Stimulated activated CD8-positive, alpha-beta memory T cell treated with anti-CD3 and anti-CD28 coated beads, Interleukin-15, amount 100 ng/mL, for 1 hour (primary cell): ENCODE measurements around the gene DNAH9.
"Not testable (repeated sequence)": the region's sequence is repeated elsewhere in the genome, so short reads cannot be mapped to it uniquely, and the experiment has no call there.

ENCODE experiments used
- DNase-seq: peaks from one replicate; pipeline ENCODE4 v3.0.0-alpha.2; 2020; ENCODE audit warnings: low read depth

DNAH9 gene

DNA sequence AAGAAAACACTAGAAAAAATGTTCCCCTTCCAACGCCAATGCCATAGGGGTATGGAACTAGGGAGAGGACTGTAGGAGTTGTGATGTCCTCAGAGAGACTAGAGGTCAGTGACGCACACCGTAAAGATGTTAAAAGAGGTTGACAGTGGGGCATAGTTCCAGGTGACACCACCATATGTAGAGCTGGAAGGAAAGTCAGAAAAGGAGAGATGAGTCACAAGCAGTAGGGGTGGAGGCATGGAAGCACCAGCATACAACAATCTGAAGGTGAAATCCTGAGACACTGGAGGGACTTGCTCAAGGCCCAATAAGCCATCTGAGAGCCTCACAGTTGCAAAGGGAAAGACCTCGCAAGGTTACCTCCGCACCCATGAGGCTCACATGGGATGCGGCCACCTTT is 323.0 kb downstream of the DNAH9 start:
- no peak for DNase-seq

DNA sequence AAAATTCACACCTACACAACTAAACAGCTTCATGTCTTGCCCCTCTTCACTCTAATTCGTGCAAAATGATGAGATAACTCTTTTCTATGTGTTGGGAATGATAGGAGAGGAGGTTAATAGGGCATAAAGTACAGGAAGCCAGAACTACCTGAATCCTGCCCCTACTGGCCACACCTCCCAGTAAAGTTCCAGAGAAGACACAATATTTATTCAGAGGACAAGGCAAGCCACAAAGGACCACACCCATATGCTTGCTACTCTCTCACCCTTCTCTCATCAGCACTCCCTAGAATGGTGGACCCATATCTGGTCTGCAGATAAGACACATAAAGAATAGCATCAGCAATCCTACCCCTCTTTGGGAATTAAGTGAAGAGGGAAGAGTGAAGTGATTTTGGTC is 324.4 kb downstream of the DNAH9 start:
- no peak for DNase-seq

DNA sequence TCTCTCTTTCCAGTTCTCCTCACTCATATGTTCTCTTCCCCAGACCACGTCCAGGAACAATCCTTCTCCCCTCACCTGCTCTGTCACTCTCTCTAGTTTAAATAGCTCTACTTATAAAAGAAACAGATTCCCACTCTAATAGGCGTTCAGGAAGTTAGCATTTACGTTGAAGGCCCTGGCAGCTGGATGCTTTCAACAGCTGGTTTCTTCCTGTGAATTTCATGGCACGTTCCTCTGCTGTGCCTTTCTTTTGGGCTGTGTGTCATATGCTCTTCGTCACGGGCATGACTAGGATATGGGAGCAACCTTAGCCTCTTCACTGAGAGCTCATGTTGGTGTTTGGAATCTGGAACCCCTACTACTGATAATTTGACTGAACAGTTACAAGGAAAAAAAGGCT is 325.8 kb downstream of the DNAH9 start:
- DNase-seq = no peak

DNA sequence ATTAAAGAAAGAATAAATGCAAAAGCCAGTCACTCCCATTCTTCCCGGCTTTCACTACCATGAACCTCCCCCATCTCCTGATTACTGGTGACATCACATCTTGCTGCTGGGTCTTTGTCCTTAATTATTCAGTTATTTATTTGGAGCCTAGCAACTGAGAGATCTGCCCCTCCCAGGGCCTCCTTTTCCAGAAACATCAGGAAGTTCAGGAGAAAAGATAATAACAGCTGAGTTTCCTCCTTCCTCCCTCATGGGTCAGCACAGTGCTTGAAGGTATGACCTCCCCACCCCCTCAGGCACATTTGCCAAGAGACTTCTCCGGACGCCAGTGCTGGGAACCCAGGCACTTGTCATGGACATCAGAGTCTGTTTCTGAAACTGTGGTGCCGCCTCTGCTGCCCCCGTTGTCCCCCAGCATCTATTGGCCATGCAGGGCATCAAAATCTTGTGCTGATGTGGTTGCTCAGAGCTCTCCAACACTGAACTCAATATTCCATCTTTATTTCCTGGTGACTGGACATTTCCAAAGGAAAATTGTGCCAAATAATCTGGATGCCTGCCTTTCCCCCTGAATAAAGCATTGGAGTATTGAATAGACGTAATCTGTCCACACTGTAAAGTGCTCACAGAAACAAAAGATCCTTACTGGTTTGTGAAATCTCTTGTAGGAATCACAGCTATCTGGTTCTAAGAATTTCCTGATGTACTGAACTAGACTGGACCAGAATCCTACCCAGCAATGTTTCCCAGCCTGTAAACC is 327.2 kb downstream of the DNAH9 start:
- DNase-seq = no peak

DNA sequence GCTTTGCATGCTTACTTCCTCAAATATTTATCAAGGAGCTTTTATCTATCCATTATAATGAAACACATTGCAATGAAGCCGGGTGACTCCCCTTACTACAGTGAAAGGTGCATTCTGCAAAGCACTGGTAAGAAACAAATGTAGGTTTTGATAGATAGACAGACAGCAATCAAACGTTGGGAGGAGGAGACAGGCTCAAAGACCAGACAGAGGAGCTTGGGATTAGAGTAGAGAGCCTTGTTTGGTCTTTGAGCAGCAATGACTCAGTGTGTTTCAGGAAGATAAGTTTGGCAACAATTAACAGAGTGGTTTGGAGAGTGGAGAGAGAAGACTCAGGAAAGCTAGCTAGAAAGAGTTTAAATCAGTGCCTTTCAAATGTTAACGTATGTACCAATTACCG is 330.2 kb downstream of the DNAH9 start:
- DNase-seq = no peak

DNA sequence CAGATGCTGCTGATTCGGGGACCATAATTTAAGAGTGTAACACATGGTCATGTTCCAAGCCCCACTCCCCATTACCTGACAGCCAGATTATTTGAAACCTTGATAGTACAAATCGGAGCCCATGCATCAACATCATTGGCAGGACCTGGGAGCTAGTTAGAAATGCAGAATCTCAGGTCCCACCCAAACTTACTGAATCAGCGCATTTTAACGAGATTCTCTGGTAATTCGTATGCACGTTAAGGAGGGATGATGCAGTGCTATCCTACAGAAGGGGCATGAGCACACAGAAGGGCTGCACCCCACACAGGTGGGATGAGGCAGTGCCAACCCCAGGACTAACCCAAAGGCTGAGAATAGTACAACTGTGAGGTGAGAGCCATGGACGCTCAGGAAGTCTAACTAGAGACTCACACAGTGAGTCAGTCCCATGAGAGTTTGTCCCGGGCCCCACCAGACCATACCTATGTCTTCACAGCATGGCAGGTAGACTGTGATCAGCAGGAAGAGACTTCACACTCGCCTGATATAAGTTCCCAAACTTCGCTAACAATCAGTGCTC is 334.1 kb downstream of the DNAH9 start:
- no peak for DNase-seq

DNA sequence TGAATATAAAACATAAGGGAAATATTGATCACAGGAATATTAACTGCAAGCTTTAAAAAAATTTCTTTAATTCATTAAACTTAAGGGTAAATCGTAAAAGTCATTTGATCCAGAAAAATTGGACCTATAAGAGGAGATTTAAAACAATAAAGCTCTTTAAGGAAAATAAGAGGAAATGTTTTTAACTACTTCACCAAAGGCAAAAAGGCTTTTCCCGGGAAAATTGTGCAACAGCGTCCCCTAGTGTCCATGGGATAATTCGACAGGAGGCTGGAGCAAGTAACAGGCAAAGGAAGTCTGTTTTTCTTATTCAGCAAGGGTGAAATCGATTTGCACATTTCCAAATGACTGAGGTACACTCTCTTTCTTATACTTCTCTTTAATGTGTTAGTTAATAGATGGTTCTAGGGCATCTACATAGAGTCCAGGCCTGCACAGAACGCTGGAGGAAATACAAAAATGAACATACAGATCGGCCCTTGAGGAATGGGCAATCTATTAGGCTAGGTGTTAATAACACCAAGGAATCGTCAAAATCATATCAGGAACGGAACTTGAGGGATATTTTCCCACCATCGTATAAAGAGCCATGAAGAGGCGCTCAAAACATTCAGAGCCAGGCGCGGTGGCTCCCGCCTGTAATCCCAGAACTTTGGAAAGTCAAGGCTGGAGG is 337.6 kb downstream of the DNAH9 start:
- DNase-seq = no peak

DNA sequence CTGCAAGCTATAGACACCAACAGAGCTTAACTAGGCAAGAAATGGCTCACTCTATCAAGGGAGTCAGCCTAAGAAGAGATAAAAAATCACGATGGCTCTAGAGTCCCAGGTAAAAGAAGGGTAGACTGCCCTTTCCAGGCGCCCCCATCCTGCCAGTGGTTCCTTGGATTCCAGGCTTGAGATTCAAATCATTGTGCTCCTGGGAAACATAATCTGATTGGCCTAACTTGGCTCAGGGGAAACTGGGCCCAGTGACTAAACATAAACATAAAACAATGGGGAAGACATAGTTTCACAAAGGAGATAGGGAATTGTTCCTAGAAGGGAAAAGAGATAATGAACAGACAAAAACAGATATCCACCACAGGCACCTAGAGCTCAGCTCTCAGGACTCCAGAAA is 342.6 kb downstream of the DNAH9 start:
- no peak for DNase-seq

DNA sequence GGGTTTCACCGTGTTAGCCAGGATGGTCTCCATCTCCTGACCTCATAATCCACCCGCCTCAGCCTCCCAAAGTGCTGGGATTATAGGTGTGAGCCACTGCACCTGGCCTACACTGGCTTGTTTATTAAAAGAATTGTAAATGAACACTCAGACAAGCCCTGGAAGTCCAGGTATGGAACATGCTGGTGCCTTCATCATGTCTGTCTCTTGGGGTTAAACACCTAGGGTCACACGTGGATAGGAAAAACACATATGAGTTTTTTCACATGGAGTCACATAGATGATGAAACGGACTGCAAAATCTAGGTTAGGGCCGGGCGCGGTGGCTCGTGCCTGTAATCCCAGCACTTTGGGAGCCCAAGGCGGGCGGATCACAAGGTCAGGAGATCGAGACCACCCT is 344.8 kb downstream of the DNAH9 start:
- not testable (repeated sequence) for DNase-seq

DNA sequence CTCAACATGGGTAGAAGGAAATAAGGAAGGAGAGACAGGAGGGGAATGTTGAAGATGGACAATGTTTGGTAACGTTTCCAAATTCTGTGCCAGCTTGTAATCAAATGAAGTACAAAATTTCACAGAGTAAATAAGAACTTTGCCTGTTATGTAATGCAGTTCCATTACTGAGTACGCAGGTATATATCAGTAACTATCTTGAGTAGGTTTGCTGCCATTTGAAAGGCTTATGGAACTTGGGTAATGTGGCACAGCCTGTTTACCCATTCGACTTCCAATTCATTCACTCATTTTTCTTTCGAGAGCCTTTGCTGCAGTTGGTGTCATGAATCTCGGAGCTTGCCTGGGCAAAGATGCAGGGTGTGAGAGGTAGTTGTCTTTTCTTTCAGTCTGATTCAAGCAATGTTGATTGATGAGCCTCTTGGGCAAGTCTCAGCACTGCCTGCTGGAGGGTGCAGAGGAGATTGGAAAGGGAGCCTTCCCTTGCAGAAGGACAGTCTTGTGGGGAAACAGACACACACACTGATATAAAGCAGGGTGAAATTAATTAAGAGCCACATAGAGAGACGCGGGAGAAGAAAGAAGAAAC is 345.6 kb downstream of the DNAH9 start:
- no peak for DNase-seq

DNA sequence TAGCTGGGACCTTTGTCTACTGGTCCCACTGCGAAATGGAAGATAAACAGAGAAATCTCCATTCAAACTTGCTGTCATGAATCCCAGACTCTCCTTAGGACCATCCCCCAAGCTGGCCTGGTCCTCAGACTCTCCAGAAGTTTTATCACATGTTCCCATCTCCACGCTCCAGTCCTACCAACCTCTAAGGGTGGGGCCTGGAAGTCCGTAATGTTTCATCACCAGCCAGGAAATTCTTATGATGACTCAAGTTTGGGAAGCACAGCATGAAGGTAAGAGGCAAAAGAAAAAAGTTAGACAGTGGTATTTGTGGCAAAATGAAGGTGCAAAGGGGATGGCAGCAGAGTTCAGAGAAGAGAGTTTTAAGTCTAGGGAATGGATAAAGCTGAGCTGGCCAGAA is 346.3 kb downstream of the DNAH9 start:
- no peak for DNase-seq

DNA sequence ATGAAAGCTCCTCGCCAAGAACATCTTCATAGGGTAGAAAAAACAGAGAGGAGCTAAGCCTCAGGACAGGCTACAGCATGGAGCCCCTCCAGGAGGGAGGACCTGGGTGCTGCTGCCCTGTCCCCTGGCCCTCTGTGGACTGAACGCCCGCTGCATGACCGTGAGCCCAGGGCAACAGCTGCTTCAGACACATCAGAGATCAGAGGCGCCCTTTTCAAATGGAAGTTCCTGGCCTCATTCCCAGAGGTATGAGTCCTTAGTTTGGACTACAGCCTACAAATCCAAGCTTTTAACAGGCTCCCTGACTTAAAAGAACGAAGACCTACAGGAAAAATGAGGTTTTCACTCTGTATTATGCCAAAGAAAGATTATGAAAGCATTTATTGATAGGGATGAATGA is 350.5 kb downstream of the DNAH9 start:
- no peak for DNase-seq

DNA sequence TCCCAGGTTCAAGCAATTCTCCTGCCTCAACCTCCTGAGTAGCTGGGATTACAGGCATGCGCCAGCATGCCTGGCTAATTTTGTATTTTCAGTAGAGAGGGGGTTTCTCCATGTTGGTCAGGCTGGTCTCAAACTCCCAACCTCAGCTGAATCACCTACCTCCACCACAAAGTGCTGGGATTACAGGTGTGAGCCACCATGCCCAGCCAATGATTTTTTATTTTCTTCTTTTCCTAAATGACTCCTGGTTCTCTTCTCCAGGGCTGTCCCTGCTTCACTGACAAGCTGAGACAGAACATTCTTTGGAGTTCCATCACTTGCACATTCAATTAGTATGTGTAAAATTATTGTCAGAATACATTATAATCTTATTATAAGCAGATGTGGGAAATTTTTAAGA is 351.3 kb downstream of the DNAH9 start:
- not testable (repeated sequence) for DNase-seq

DNA sequence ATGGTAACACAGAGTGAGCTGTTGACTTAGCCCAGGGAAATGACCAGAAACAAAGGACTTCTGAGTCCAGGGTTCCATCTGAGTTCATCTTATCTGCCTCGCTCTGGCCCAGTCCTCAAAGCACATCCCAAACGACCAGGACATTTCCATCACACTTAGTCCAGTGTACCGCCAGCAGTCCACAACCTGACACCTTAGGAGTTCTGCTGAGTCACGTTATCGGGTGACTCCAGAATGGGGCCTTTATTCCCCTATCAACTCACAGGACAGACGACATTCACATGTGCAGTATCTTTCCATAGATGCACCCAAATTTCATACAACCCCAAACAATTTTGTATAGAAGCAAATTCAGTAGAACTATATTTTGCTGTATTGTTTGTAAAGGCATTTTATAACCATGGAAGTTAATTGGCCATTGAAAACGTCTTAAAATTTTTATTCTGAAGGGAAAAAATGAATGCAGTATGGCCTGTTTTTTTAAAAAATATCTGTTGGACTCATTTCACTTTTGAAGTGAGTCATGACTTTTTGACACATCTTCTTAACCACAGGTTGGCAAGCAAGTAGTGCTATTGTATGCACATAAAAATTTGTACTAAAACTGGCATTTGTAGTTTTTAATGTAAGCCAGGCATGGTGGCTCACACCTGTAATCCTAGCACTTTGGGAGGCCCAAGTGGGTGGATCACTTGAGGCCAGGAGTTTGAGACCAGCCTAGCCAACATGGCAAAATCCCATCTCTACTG is 352.7 kb downstream of the DNAH9 start:
- no peak for DNase-seq

DNA sequence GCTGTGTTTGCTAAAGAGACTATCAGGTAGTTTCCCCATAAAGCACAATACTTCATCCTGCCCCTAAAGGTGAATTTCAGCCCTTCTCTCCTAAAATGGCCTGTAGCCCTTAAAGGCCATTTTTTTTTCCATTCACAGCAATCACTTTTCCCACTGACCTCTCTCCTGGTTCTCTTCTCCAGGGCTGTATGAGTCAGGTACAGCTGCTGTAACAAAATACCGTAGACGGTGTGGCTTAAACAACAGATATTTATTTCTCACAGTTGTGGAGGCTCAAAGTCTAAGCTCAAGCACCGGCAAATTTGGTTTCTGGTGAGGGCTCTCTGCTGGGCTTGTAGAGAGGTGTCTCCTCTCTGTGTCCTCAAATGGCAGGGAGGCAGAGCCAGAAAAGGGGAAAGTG is 354.3 kb downstream of the DNAH9 start:
- DNase-seq = no peak

DNA sequence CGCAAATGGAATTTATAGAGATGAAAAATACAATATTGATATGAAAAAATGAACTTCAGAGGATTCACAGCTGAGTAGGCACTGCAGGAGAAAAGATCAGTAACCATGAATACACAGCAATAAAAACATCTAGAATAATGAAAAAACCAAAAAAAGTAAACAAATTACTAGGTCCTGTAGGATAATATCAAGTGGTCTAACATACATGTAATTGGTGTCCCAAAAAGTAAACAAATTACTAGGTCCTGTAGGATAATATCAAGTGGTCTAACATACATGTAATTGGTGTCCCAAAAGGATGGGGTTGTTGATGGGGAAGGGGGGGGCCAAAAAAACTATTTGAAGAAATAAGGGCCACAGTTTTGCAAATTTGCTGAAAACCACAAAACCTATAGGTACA is 355.7 kb downstream of the DNAH9 start:
- no peak for DNase-seq

DNA sequence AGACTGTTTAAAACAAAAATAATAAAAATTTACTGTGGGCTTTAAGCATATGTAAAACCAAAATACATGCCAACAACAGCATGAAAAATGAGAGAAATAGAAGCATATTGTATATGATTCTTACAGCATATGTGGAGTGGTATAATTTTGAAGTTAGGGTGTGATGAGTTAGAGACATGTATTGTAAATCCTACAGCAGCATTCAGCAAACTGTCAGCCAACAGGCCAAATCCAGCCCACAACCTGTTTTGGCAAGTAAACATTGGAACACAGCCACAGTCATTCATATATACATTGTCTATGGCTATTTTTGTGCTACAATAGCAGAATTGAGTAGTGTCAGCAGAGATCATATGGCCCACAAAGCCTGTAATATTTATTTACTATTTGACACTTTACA is 356.7 kb downstream of the DNAH9 start:
- DNase-seq = no peak

DNA sequence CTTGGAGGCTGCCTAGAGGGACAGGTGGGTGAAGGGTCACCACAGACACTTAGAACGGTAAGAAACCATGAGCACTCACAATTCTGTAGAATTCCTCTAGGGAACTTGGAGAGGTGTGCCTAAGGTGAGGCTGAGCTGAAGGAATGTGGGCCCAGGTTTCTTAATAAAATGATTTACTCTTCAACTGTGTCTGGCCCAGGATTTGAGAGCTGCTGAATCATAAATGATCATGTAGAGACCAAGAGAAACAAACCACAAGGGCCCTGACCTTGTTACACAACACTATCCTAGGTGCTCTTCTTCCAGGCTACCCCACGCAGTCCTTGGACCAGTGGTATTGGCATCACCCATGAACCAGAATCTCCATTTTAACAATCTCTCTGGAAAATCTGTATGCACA is 371.3 kb downstream of the DNAH9 start:
- DNase-seq = no peak

DNA sequence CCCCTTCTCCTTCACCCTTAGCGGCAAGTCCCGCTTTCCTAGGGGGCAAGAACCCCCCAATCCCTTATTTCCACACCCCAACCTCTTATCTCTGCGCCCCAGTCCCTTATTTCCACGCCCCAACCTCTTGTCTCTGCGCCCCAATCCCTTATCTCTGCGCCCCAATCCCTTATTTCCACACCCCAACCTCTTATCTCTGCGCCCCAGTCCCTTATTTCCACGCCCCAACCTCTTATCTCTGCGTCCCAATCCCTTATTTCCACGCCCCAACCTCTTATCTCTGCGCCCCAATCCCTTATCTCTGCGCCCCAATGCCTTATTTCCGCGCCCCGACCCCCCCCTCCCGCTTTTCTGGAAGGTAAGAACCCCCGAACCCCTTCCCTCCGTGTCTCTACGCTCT is 374.5 kb downstream of the DNAH9 start:
- not testable (repeated sequence) for DNase-seq

DNA sequence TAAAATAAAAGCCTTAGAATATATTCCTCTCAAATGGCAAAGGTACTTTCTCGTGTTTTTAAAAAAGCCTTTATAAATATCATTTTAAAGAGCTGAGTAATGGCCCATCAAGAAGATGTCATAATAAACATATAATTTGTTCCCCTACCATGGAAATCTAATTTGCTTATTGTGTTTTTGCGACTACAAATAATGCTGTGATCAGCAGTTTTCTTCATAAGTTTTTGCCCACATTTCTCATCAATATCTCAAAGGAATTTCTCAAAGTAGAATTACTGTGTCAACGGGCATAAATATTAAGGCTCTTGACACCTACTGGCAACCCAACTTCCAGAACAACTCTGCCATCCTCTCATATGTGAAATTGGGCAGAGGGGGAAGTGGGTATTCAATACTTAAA is 381.5 kb downstream of the DNAH9 start:
- DNase-seq = no peak

DNA sequence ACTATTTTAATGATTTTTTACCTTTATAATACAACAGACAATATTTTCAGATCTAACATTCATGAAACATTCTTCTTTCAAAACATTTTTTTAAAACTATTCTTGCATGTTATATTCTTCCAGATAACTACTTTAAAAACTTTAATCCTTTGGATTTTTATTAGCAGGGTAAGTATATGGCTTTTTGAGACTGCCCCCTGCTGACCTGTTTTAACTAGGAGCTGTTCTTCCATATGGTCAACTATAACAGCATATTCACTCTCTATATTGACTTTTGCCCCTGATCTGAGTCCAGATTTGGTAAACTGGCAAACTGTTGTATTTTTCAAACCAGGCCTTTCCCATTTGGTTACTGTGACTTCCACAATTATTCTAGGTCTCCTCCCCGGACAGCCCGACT is 382.5 kb downstream of the DNAH9 start:
- DNase-seq = no peak

DNA sequence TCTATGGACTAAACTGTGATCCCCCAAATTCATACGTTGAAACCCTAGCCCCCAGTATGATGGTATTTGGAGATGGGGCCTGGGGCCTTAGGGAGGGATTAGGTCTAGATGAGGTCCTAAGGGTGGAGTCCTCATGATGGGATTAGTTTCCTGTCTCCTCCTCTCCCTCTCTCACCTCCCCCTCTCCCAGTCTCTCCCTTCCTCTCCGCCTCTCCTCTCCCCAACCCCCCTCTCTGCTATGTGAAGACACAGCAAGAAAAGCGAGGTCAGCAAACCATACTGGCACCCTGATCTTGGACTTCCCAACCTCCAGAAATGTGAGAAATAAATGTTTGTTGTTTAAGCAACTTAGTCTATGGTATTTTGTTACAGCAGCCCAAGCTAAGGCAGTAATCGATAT is 383.6 kb downstream of the DNAH9 start:
- DNase-seq = no peak
